HG02981 (cell line): Measurements from ENCODE around the gene ITLN1.

Source experiments
- ATAC-seq: cut with Tn5 transposase; IDR thresholded peaks from one replicate; pipeline ENCODE4 v1.9.1; 2021; ENCODE audit warnings: mild to moderate bottlenecking, moderate library complexity; ENCODE audit not compliant: unreplicated experiment

ITLN1 gene

DNA sequence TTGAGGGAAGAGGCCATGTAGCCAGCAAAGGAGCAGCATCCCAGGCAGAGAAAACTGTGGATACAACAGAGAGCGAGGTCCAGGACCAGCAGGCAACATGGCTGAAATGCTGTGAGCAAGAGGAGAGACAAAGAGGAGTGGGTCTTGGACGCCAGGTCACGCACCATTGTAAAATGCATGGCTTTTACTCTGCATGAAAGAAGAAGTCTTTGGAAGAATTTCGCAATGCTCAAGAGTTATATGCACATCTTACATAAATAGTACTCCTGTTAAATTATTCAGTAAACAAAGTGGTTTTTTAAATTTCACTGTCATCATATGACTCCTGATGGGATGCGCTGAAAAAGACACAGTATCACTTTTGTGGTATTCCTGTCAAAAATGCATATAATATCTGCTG, 25.8 kb downstream of the ITLN1 start:
- ATAC-seq = no peak

DNA sequence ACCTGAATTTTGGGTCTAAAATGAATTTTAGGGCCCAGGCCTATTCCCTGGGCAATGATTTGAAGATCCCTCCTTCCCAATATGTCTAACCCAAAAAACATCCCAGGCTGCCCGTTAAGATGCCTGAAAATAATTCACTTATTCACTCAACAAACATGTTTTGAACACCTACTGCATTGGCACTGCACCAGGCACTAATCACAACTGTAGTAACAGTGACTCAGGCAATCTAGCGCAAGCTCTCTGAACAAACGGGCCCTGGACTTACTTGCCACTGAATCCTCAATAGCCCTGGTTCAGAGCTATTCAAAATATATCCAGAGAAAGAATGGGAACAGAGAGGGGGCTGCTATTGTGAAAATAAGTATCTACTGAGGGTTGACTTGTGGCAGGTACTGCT, 26.5 kb downstream of the ITLN1 start:
- ATAC-seq = no peak

DNA sequence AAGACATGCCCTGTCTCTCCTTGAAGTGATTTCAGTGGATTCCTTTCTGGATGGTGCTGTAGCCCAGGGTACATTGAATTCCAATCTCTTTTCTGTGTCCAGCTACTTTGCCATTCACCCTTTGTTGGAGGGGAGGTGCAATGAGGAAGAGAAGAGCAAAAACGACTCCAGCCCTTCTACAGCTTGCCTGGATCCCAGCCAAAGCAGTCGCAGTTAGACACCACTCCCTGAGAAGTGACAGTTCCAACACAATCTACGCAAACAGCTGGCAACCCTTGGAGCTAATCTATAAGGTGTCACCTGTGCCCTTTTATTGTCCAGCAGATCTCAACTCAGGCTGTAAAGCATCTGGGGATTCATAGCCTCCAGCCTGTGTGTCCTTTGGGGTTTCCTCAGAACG, 26.9 kb downstream of the ITLN1 start:
- no peak for ATAC-seq

DNA sequence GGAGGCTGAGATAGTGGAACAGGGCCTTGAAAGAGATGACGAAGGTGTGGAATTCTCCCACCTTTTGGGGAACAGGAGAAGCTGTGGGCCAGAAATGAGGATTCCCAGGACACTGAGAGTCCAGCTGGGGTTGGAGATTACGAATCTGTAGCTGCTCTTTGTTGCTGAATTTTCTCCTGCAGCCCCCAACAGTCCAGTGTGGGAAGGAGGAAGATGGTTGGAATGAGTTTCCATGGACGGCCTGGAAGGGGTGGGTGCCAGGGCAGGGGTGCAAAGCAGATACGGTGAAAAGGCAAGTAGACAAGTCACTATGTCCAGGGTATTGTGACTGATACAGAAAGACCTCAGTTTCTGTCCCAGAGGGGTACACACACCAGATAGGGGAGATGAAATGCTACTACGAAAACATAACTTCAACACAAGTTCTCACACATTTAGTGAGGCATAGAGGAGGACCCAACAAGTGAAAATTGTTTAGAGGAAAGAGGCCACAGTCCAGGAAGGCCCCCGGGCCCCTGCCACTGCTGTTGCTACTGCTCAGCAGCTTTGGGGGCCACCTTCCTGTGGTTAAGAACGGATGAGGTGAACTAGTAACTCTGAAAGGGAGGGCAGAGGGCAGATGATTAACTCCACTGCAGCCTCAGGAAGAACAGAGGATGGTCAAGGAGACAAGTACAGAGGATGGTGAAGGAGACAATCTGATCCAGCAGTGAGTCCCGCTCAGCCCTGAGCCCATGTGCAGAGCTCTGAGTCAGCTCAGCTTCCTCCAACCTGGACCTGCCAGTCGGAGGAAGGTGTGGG, 29.6 kb downstream of the ITLN1 start:
- peak; percentile 82 for ATAC-seq

DNA sequence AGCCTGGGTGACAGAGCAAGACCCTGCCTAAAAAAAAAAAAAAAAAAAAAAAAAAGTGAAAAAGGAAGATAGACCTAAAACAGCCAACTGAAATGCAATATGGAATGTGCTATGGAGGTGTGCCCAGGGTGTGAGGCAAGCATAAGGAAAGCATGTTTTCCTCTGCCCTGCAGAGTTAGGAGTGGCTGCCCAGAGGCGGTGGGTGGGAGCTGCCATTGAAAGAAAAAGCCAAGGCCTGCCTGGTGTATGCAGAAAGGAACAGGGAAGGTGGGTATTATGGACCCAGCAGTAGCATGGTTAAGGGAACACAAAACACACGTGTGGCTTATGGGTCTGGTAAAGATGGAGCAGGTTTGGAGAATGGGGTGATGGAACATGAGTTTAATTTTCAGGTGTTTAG, 31.2 kb downstream of the ITLN1 start:
- ATAC-seq = no peak

DNA sequence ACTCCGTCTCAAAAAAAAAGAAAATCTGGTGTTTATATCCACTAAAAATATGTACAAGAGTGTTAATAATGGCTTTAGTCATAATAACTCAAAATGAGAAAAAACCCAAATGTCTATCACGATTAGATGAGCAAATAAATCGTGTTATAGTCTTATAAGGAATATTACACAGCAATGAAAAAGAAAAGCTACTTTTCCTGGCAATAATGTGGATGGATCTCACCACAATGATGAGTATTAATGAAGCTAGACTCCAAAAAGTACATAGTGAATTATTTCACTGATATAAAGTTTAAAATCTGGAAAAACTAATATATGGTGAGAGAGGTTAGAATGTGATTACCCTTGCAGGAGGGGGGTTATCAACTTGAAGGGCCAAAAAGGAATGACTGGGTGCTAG, 32.0 kb downstream of the ITLN1 start:
- no peak for ATAC-seq

DNA sequence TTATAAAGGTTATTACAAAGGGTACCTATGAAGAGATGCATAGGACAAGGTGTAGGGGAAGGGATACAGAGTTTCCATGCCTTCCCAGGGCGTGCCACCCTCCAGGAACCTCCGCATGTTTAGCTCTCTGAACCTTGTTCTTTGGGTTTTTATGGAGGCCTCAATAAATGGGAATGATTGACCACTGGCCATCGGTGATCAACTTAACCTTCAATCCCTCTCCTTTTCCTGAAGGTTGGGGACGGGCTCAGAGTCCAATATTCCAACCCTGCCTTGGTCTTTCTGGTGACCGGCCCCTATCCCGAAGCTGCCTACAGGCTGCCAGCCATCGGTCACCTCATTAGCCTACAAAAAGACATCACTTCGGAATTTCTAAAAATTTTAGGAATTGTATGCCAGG, 34.0 kb downstream of the ITLN1 start:
- ATAC-seq = no peak

DNA sequence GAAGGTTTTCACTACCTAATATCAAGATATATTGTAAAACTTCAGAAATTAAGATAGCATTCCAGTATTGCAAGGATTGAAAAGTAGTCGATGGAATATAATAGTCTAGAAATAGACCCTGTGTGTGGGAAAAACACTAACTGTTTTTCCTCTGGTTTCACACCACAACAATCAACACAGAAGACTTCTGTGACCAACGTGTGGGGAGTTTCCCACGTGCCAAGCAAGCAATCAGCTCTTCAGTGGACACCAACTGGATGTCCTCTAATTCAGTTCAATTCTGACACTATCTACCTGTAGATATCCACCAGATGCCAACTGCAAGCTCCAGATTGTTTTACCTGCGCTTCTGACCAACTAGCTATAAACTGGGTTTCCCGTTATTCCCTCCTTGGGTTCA, 34.4 kb downstream of the ITLN1 start:
- no peak for ATAC-seq

DNA sequence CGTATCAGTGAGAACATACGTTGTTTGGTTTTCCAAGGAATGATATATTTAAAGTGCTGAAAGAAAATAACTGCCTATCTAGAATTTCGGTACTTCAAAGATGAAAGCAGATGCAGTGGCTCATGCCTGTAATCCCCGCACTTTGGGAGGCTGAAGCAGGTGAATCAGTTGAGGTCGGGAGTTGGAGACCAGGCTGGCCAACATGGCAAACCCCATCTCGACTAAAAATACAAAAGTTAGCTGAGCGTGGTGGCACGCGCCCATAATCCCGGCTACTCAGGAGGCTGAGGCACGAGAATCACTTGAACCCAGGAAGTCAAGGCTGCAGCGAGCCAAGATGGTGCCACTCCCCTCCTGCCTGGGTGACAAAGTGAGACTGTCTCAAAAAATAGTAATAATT, 38.7 kb downstream of the ITLN1 start:
- no peak for ATAC-seq

DNA sequence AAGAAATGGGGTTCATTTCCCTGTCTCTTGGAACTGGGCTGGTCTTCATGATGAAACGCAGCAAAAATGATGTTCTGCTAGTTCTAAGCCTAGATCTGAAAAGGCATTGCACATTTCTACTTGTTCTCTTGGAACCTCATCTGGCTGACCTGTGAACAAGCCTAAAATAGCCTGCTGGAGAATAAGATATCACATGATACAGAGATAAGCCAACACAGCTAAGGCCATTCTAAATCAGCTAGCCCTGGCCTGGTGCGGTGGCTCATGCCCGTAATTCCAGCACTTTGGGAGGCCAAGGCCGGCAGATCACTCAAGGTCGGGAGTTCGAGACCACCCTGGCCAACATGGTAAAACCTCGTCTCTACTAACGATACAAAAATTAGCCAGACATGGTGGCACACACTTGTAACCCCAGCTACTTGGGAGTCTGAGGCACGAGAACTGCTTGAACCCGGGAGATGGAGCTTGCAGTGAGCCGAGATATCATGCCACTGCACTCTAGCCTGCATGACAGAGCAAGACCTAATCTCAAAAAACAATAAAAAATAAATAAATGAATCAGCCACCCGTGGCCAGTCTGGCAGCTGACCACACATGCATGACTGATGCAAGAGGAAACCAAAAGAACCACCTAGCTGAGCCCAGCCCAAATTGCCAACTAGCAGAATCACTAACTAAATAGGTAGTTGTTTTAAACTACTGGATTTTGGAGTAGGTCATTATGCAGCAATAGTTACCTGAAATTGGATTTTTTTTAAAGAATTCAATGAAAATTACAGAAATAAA, 40.3 kb downstream of the ITLN1 start:
- no peak for ATAC-seq

DNA sequence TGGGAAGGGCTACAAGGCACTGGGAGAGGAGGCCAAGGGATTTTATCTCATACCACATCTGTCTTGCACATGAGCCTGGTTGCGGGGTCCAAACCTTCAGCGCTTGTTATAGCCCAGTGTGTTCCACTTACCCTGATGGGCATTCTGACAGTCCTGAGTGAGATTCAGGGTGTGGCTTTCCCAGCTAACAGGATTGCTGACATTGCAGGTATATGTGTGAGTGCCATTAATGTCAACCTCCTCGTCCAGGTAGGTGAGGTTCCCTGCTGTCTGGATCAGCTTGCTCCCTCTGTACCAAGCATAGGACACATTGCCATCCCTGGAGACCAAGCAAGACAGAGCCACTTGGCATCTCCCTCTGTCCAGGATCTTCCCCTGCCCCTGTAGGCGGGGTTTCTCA, 43.9 kb downstream of the ITLN1 start:
- no peak for ATAC-seq

DNA sequence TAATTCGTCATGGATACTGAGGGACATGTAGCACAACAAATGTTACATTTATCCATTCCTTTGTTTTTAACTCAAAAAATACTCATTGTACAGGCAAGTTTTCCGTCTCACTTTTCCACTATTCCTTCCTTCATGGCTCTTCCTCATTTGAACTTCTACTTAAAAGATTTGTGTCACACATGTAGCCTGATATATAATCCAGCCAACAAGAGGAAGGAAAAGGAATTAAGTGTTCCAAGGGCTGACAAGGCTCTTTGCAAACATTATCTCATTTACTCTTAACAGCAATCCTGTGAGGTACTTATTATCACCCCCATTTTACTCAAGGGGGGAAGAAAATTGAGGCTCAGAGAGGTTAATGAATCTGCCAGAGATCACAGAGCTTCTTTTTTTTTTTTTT, 45.2 kb downstream of the ITLN1 start:
- ATAC-seq = no peak

DNA sequence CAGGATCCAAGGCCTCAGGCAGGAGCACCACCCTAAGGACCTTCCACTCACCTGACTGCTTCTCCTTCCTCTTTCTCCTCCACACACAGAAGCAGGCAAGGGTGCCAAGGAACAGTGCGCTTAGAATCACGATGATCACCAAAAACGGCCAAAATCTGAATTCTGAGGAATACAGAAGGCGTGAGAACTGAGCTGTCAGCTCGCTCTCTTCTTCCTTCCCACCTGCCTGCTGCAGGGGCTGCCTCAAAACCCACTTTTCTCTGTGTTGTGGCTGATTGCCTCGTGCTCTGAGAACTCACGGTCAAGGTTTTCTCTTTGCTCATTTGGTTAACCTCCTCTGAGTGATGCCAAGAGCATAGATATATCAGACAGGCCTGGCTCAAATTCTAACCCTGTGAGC, 46.1 kb downstream of the ITLN1 start:
- ATAC-seq = no peak

DNA sequence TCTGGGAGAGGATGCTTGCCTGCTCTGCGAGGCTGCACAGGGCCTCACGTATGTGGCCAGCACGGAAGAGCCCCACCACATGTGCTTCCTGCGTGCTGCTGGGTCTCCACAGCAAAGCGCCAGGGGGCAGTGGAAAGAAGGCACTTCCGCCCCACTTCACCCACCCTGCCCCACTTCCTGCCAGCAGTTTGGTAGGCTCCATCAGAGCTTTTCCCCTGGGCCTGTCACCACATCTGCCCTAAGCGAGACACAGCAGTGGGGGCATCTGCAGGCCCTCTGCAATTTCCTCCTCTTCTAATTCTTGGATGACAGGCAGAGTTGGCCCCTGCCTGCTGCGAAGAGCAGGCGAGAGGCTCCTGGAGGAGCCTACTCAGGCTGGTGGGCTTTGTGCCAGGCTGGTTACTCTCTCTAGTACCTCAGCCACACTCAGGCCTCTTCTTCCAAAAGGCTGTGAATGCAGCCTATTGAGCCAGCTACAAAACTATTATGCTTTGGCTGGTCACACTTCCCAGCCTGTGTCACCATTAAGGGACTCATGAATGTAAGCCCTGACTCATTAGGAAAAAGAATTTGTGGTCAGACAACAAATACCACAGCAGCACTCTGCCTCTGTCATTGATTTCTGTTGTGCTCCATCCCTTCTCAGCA, 47.3 kb downstream of the ITLN1 start:
- peak; percentile 72 for ATAC-seq

DNA sequence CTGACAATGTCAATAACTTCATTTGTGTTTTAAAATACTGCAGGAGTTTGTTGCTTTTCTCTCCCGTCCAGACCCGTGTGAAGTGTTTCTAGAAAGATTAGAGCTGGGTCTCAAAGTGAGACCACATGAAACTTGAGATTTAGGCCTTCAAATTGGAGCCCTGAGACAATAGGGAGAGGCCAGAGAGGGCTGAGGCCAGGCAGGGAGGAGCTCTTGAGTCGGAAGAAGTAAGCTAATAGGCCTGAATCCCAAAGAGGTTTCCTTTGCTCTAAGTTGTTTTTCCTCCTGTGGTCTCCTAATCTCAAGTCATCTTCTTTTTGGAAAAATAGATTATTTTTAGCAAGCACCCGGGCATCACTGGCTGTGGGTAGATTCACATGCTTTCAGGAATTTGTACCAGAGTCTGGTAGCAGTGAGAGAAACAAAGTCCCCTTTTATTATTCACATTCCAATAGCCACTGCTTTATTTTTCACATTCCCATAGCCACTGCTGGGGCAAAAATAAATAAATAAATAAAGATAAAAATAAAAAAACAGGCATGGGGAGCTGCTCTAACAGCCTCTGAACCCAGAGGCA, 47.9 kb downstream of the ITLN1 start:
- ATAC-seq = no peak

DNA sequence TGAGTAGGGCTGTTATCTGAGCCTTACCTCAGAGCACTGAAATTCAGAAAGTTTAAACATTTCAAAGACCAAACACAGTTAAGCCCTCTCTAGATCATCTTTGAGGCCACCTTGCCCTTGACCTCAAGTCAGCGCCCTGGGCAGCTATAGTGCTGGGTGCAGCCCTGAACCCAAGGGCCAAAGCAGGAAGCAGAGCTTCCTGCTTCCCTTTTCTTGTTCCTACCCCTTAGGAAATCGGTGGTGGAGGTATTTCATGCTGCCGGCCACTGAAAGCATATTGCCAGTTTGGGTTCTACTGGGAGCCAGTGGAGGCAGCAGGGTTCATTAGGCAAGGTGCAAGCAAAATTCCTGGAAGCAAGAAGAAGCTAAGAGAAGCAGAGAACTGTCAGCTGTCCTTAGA, 48.4 kb downstream of the ITLN1 start:
- no peak for ATAC-seq

DNA sequence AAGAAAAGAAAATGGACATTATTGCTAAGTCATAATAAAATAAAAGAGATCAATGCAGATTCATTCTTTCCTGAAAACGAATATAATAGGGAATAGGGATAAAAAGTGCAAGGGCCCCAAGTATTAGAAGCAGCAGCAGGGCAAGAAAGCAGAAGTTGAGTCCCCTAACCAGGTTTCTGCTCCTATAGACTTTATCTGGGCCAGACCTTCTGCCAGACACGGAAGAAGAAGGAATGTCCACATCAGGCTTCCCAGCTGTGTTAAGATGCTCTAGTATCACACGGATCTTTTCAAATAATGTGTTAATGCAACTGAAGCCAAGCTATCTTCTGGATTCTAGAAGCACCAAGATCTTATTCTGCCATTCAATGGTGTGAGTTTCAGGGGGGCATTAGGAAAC, 49.2 kb downstream of the ITLN1 start:
- ATAC-seq = no peak

DNA sequence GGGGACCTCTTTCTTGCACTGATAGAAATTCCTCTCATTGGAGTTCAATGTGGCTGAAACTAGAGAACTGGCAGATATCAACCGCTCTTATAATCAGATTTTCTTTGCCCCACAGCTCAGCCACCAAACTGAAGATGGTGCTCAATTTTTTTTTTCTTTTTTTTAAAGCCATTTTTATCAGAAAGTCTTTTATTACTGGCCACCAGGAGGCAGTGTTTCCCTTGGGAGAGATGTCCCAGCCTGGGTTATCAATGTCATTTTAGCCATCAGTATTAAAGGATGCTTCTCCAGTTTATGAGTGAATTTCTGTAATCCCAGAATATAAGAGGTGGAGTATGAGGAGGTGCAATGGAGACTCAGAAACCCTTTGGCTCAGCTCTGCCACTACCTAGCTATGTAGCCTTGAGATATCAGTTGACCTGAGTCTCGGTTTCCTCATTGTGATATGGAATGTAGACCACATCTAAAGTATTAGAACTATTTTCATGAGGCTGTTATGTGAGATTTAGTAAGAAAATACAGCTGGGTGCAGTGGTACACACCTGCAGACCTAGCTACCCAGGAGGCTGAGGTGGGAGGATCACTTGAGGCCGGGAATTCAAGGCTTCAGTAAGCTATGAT, 49.9 kb downstream of the ITLN1 start:
- no peak for ATAC-seq

DNA sequence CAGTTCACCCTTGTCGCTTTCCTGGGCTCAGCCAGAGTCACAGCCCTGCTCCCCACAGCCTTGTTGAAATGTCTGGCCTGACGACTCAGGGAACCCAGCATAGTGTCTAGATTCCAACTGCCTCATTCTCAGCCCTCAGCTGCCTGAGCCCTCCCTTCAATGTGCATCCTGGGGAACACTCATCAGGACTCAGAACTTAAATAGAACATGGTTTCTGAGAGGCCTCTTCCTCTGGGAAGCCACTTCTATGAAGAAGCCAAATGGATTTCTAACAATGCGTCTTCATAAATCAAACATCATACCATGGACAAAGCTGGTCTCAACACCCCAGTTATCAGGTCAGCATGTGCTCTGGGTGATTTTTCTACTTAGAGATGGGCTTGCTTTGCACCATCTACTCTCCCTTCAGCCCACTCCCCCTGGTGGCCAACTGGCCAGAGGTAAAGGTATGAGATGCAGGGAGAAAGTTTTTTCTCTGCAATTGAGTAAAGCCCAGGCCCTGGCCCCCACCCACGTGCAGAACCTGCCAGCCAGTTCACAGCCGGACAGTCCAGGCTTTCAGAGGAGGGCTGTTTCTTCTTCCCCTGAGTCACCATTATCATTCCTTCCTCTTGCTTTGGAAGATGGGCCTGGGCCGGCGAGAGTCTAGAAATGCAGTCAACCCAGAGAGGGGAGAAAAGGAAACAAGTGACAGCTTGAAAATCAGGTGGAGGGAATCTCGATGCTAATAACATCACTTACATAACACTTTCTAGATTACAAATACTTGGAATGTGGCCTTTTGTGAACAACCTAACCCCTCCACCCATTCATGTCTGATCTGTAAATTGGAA, 54.4 kb downstream of the ITLN1 start:
- ATAC-seq = no peak

DNA sequence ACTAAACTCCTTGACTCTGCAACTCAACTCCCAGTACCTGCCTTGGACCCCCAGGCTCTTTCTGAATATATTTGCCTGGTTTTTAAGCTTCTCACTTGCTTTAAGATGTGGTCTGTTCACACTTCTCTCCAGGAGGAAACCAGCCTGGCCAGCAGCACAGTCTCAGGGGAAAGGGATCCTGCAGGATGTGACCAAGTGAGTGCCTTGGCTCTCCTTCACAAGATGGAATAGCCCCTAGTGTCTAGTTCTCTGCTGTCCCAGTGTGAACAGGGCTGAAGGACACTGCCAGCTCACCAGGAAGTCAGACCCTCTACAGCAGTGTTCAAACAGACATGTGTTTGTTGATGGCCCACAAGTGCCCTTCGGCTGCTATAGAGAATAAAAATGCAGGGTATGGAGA, 55.2 kb downstream of the ITLN1 start:
- ATAC-seq = no peak
